ENCODE results near the gene ITIH4. TPM values are rescaled to one million over a fixed set of nuclear protein-coding genes. Genes with fewer than 3 reads are reported as not detected.
"Not testable (repeated sequence)": the region's sequence is repeated elsewhere in the genome, so short reads cannot be mapped to it uniquely, and the experiment has no call there.

Gene ITIH4
- total RNA-seq, 2 donors from 2014 or later = 25.8 to 40.6 TPM

DNA sequence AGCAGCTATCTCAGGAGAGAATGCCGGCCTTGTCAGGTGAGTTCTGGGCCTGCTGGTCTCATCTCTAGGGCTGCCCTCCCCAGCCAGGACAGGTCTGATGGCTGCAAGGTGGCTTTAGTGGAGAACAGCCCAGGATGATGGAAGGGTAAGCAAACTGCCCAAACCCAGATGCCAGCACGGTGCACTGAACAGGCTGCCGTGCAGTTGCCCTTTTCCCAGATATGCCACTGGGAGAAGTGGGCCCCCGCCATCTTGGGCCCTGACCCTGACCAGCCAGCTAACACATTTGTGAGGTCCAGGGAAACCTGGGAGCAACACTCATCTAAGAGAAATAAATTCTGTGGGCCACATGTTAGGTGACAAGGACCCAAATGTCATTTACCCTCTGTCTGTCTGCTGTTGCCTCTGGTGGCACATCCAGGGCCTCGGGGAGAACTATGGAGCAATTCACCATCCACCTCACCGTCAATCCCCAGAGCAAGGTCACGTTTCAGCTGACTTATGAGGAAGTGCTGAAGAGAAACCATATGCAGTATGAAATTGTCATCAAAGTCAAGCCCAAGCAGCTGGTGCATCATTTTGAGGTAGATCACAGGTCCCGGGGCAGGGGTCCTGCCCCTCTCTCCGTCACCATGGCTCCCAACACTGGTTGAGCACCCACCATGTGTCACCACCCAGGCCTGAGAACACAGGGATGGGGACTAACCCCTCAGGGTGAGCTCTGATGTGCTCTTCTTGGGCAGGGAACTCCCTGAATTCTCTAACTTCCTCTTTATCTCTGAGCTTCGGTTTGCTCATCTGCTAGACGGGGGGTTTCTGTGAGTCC is 51.2 kb downstream of the ITIH4 start:
- no peaks in the 10 kb centered on the region for H3K9me3 ChIP-seq (ENCODE audit: control insufficient read depth, low read length, poor library complexity, severe bottlenecking)
- peaks cover 3% of the 10 kb centered on the region for H3K4me1 Mint-ChIP-seq
- H3K27me3 Mint-ChIP-seq = peaks cover 30% of the 10 kb centered on the region
- H3K4me3 Mint-ChIP-seq = no peak overlapping the region
- H3K27ac Mint-ChIP-seq = no peak overlapping the region
- DNase-seq (no peak), ATAC-seq (peak; percentile 84)
- H3K36me3 Mint-ChIP-seq (ENCODE audit: low read depth) = peaks cover 3% of the 10 kb centered on the region

DNA sequence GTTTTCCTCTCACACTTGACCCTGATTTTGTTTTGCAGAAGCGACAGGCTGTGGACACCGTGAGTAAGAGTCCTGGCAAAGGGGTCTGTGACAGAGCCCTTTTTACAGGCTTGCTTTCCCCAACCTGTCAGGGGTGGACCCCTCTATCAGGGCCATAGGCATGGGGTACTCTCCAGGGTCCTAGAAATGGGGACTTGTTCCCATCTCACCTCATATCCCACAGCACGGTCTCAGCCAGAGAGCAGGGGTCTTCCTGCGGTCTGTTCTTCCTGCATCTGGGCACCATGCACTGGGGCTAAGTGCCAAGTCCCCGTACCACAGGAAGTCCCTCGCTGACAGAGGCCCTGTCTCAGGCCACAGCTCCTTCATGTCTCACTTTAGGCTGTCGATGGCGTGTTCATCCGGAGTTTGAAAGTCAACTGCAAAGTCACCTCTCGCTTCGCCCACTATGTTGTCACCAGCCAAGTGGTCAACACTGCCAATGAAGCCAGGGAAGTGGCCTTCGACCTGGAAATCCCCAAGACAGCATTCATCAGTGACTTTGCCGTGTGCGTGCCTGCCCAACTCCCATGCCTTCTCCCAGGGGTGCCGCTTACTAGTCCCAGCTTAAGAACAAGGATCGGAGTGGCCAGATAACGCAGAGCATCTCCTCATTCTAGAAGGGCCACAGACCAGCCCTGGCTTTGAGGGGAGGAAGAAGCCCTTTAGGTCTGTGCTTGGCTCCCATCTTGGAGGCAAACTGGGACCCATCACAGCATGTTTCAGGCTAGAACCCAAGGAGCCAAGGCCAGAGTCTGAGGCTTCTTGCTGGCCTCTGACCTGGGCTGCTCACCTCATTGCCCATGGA is 52.3 kb downstream of the ITIH4 start:
- Mint-ChIP-seq H3K4me1 (peaks cover 4% of the 10 kb centered on the region), H3K4me3 (no peak overlapping the region), H3K36me3 (ENCODE audit: low read depth) (peaks cover 3% of the 10 kb centered on the region), H3K27me3 (peaks cover 22% of the 10 kb centered on the region), H3K27ac (no peak overlapping the region)
- DNase-seq (no peak), ATAC-seq (no peak)
- H3K9me3 ChIP-seq (ENCODE audit: control insufficient read depth, low read length, poor library complexity, severe bottlenecking) = no peaks in the 10 kb centered on the region

DNA sequence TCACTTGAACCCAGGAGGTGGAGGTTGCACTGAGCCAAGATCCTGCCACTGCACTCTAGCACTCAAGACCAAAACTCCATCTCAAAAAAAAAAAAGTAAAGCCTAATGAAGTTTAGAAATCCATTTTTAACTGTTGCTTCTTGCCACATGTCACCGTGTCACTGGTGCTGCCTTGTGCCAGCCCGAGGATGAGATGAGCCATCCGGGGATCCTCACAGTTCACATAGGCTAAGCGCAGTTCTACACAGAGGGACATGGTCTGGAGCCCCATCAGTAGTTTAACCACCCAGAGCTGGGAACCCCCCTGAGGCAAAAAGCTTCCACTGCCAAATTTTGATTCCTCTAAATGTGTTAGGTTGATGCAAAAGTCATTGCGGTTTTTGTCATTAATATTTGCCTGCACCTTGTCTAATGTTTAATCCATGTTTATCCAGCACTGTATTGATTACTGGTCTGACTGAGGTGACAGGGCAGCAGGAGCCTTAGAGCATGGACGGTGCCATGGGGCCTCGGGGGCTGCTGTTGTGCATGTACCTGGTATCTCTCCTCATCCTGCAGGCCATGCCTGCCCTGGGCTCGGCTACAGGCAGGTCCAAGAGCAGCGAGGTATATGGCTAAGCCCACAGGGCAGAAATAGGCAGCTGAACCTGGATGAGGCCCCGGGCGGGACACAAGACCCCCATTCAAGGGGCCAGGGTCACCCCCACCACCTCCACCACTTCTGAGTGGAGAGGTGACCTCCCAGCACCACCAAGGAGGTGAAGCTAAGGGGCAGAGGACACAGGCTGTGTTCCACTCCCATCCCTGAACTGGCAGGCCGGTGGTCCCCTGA is 53.1 kb downstream of the ITIH4 start, which contains the start of gene ITIH1:
TSS of gene ITIH1 (plus strand) at position 473 of the 832 bp plus-strand sequence. CDS start at position 490, 17 bp downstream.
- H3K4me1 Mint-ChIP-seq = peaks cover 6% of the 10 kb centered on the region
- no peak within 1 kb of the TSS for H3K27ac Mint-ChIP-seq
- peaks cover 13% of the 10 kb centered on the region for H3K27me3 Mint-ChIP-seq
- DNase-seq = no peak
- H3K4me3 Mint-ChIP-seq = no peak within 1 kb of the TSS
- no peaks in the 10 kb centered on the region for H3K9me3 ChIP-seq (ENCODE audit: control insufficient read depth, low read length, poor library complexity, severe bottlenecking)
- peaks cover 3% of the 10 kb centered on the region for H3K36me3 Mint-ChIP-seq (ENCODE audit: low read depth)
- no peak for ATAC-seq

DNA sequence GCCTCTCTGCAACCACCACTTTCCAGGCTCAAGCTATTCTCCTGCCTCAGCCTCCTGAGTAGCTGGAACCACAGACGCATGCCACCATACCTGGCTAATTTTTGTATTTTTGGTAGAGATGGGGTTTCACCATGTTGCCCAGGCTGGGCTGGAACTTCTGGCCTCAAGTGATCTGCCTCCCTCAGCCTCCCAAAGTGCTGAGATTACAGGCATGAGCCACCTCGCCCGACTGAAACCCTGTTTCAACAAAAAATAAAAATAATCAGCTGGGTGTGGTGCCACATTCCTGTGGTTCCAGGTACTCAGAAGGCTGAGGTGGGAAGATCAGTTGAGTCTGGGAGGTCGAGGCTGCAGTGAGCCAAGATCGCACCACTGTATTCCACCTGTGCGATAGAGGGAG is 54.0 kb downstream of the ITIH4 start:
- H3K4me1 Mint-ChIP-seq; ATAC-seq; H3K9me3 ChIP-seq (ENCODE audit: control insufficient read depth, low read length, poor library complexity, severe bottlenecking); H3K27ac Mint-ChIP-seq; DNase-seq; H3K4me3 Mint-ChIP-seq; H3K36me3 Mint-ChIP-seq (ENCODE audit: low read depth): not testable (repeated sequence)
- peaks cover 15% of the 10 kb centered on the region for H3K27me3 Mint-ChIP-seq

DNA sequence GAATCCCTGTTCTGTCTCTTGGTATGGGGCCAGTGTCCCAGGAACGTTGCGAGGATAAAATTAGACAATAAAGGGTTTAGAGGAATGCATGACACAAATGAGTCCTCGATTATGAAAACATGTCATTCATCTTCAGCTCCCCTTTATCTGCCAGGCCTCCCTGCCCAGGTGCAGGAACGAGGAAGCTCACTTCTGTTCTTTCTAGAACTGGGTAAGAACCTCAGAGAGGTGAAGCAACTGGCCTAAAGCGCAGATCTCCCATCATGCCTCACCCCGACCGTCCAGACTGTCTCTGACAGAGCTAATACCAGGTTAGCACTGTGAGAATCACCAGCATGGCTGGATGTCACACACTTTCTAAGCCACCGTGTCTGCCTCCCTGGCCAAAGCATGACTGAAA is 54.6 kb downstream of the ITIH4 start:
- Mint-ChIP-seq H3K36me3 (ENCODE audit: low read depth) (peaks cover 3% of the 10 kb centered on the region), H3K4me1 (peaks cover 12% of the 10 kb centered on the region), H3K4me3 (no peak overlapping the region), H3K27me3 (peaks cover 20% of the 10 kb centered on the region), H3K27ac (no peak overlapping the region)
- no peak for ATAC-seq
- no peaks in the 10 kb centered on the region for H3K9me3 ChIP-seq (ENCODE audit: control insufficient read depth, low read length, poor library complexity, severe bottlenecking)
- DNase-seq = no peak

DNA sequence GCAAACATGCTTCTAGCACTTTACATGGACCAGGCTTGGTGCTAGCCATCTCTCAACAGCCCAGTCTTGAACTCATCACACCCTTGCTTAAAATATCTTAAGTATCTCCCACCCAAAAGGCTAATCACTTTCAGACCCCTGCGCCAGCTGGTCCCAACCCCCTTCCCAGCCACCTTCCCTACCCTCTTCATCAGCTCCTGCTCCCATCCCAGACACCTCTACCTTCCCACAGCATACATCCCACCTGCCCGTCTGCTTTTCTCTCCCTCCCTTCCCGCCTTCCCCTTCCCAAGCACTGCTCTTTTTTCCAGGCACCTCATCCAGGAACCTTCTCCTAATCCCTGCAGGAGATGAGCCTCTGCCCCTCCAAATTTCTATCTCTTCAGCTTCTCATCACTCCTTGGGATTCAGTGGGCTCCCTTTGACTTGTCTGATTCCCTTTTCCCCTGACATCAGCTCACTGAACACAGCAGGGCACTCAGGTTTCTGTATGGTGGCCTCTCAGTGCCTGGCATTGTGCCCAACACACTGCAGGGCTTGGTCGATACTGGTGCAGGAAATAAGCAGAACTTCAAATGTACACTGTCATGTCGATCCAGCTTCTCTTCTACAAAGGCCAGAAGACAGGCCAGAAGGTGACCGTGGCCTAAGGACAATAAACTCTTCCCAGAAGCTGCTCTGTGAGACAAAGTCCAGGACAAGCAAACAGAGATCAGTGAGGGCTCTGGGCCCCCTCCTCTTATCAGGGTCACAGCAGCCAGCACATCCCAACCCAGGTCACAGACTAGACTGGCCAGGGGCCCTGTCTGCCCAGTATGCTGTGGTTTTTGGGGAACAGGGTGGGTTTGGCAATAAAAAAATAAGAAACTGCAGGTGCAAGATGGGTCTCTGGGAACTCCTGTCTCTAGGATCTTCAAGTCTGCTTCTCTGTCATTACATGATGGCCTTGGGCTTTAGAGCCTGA is 55.3 kb downstream of the ITIH4 start:
- Mint-ChIP-seq H3K4me1 (peaks cover 13% of the 10 kb centered on the region), H3K36me3 (ENCODE audit: low read depth) (peaks cover 3% of the 10 kb centered on the region), H3K27ac (peak overlapping the region; percentile 32), H3K27me3 (peaks cover 20% of the 10 kb centered on the region), H3K4me3 (no peak overlapping the region)
- no peaks in the 10 kb centered on the region for H3K9me3 ChIP-seq (ENCODE audit: control insufficient read depth, low read length, poor library complexity, severe bottlenecking)
- ATAC-seq (no peak), DNase-seq (no peak)

DNA sequence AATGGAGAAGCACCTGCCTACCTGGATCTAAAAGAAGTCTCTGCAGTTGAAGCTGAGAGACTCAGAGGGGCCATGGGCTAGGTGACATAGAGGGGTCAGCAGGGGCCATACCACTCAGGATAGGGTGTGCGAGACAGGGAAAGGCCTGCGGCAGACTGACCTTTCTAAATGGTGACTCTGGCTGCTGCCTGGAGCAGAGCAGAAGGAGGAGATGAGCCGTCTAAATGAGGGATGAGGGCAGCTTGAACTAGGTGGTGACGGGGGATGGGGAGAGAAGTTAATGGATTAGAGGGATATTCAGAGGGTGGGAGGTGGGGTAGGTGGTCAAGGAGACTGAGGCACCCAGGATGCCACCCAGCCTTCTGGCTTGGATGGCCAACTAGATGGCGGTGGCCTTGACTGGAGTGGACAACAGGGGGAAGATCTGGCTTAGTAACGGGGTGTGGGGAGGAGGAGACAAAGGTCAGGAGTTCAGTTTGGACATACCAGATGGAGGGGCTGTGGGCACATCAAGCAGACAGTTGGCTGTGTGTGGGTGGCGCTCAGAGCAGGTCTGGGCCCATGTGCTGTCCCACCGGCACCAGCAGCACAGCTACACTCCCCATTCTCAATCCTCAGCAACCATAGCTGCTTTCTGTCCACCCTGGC is 56.3 kb downstream of the ITIH4 start:
- Mint-ChIP-seq H3K4me1 (peaks cover 22% of the 10 kb centered on the region), H3K27me3 (peaks cover 23% of the 10 kb centered on the region), H3K36me3 (ENCODE audit: low read depth) (peaks cover 3% of the 10 kb centered on the region), H3K27ac (peak overlapping the region; percentile 32), H3K4me3 (no peak overlapping the region)
- ATAC-seq (no peak), DNase-seq (no peak)
- no peaks in the 10 kb centered on the region for H3K9me3 ChIP-seq (ENCODE audit: control insufficient read depth, low read length, poor library complexity, severe bottlenecking)

DNA sequence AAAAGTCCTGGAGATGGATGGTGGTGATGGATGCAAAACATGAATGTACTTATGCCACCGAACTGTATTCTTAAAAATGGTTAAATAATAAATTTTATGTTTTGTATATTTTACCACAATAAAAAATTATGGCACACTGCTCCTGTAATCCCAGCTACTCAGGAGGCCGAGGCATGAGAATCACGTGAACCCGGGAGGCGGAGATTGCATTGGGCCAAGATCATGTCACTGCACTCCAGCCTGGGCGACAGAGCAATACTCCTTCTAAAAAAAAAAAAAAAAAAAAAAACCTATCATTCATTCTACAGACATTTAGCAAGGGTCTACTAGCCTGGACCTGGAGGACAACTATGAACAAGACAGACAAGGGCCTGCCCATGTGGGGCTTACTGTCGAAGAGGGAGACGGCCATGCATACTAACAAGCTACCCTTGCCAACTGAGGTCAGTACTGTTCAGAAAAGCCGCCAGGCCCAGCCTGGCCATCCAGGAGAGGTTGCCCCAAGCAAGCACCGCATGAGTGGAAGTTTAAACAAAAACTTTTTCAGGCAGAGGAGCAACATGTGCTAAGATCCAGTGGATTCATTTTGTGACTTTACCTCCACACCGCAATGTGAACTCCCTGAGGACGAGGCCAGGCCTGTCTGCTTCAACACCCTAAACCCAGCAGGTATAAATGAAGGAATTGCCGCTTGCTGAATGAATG is 57.0 kb downstream of the ITIH4 start:
- H3K4me3 Mint-ChIP-seq = no peak overlapping the region
- no peaks in the 10 kb centered on the region for H3K9me3 ChIP-seq (ENCODE audit: control insufficient read depth, low read length, poor library complexity, severe bottlenecking)
- no peak for DNase-seq
- peaks cover 23% of the 10 kb centered on the region for H3K4me1 Mint-ChIP-seq
- peaks cover 23% of the 10 kb centered on the region for H3K27me3 Mint-ChIP-seq
- H3K27ac Mint-ChIP-seq = no peak overlapping the region
- H3K36me3 Mint-ChIP-seq (ENCODE audit: low read depth) = peaks cover 3% of the 10 kb centered on the region
- ATAC-seq = no peak

DNA sequence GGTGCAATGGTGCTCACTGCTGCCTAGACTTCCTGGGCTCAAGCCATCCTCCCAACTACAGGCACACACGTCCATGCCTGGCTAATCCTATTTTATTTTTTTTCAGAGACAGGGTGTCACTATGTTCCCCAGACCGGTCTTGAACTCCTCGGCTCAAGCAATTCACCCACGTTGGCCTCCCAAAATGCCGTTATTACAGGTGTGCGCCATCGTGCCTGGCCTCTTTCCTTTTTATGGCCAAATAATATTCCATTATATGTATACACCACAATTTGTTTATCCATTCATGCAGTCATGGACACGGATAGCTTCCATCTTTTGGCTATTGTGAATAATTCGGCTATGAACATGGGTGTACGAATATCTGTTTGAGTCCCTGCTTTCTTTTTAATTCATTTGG is 58.8 kb downstream of the ITIH4 start:
- Mint-ChIP-seq H3K4me1 (peaks cover 23% of the 10 kb centered on the region), H3K36me3 (ENCODE audit: low read depth) (peaks cover 3% of the 10 kb centered on the region), H3K27ac (peak overlapping the region; percentile 91), H3K4me3 (peak overlapping the region; percentile 82), H3K27me3 (peaks cover 23% of the 10 kb centered on the region)
- ATAC-seq (no peak), DNase-seq (no peak)
- H3K9me3 ChIP-seq (ENCODE audit: control insufficient read depth, low read length, poor library complexity, severe bottlenecking) = no peaks in the 10 kb centered on the region

DNA sequence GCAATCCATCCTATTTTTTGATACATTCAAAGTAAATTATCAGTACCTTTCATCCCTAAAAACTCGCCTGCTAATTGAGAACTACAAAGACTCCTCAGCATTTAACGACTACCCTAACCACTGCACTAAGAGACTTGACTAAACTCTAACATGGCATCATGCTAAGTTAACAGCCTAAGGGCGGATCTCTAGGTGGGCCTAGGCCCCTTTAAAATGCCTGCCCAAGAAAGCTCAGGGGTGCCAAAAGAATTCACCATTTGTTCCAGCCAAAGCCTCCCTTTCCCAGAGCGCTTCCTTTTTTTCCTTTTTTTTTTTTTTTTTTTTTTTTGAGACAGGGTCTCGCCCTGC is 59.2 kb downstream of the ITIH4 start:
- peak overlapping the region; percentile 82 for H3K4me3 Mint-ChIP-seq
- ATAC-seq = no peak
- H3K4me1 Mint-ChIP-seq = peaks cover 23% of the 10 kb centered on the region
- no peak for DNase-seq
- peaks cover 23% of the 10 kb centered on the region for H3K27me3 Mint-ChIP-seq
- peaks cover 3% of the 10 kb centered on the region for H3K36me3 Mint-ChIP-seq (ENCODE audit: low read depth)
- peak overlapping the region; percentile 91 for H3K27ac Mint-ChIP-seq
- H3K9me3 ChIP-seq (ENCODE audit: control insufficient read depth, low read length, poor library complexity, severe bottlenecking) = no peaks in the 10 kb centered on the region

DNA sequence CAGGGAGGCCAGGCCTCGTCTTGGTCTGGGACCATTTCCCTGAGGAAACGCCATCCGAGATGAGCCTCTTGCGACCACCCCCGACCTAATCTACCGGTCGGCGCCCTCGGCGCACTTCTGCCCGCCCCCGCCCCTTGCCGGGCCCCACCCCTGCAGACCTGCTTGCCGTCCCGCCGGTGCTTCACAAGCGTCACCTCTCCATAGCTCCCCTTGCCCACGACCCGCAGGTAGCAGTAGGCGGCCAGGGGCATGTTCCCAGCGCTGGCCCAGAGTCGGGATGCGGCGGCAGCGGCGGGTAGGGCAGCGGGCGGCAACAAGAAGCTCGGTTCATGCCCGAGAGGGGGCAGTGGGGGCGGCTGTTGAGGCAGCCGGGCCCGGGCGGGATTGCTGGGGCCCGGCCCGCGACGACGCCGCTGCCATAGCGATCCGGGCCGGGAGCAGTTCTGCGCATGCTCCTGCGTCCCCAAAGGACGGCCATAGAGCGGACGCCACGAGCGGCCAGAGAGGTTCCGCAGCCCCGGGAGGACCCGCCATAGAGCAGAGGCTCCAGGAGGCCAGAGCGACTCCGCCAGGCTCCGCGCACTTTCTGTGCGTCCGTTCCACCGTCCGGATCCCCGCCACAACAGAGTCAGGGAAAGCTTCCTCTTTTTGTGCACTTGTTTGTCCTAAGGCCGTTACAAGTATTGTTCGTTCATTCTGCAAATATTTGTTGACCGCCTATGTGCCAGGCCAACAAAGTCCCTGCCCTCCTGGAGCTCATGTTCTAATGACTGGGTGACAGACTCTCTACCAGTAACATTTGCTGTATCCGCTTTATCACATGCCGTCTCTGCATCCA is 59.8 kb downstream of the ITIH4 start, which contains the start of gene NEK4:
TSS of gene NEK4 (minus strand) at position 445 of the 838 bp plus-strand sequence. CDS start at position 251, 194 bp downstream.
- no peaks in the 10 kb centered on the region for H3K9me3 ChIP-seq (ENCODE audit: control insufficient read depth, low read length, poor library complexity, severe bottlenecking)
- peak within 1 kb of the TSS; percentile 91 for H3K27ac Mint-ChIP-seq
- peak; percentile 46 to 59 (median 59) for DNase-seq
- peaks cover 3% of the 10 kb centered on the region for H3K36me3 Mint-ChIP-seq (ENCODE audit: low read depth)
- H3K27me3 Mint-ChIP-seq = peaks cover 23% of the 10 kb centered on the region
- H3K4me3 Mint-ChIP-seq = peak within 1 kb of the TSS; percentile 82
- peaks cover 23% of the 10 kb centered on the region for H3K4me1 Mint-ChIP-seq
- peak; percentile 89 for ATAC-seq

Measured in T-helper 17 cell (primary cell).